ENCODE measurements around the gene C5orf22. TPM values are rescaled to one million over a fixed set of nuclear protein-coding genes. Genes with fewer than 3 reads are reported as not detected.
A peak's percentile ranks its signal among the peaks of the same experiment; 100 is the strongest.

The C5orf22 gene
- total and polyA plus RNA-seq, 2 of the 13 experiments (the other 11 are each of a cell fraction or from before 2014, with no cell fraction given): 14.0 to 21.5 TPM

- TF ChIP-seq AHDC1 (CRISPR knock-in tag; IDR thresholded peaks at IDR 0.05; ENCODE audit: borderline replicate concordance) (no peak), ZC3H13 (CRISPR knock-in tag; IDR thresholded peaks at IDR 0.05) (no peak), JARID2 (CRISPR knock-in tag; IDR thresholded peaks at IDR 0.05; ENCODE audit: insufficient replicate concordance) (no peak), ZNF782 (CRISPR knock-in tag; IDR thresholded peaks at IDR 0.05; ENCODE audit: borderline replicate concordance) (peak; percentile 61; the same call in 1 of the 2 replicates), SRF (IDR thresholded peaks at IDR 0.05; ENCODE audit: low read depth, low read length) (no peak), PHF20 (CRISPR knock-in tag; IDR thresholded peaks at IDR 0.05) (peak; percentile 84), ZNF546 (CRISPR knock-in tag; conservative IDR thresholded peaks at IDR 0.05) (0 out of 2 replicates have a peak, but pooled peaks have one; percentile 31), SNAI1 (CRISPR knock-in tag; IDR thresholded peaks at IDR 0.05; ENCODE audit: borderline replicate concordance) (no peak), ZNF446 (CRISPR knock-in tag; IDR thresholded peaks at IDR 0.05) (no peak), YEATS2 (CRISPR knock-in tag; IDR thresholded peaks at IDR 0.05; ENCODE audit: borderline replicate concordance) (peak; percentile 73), NKX3-1 (CRISPR knock-in tag; IDR thresholded peaks at IDR 0.05) (no peak), PRMT3 (CRISPR knock-in tag; IDR thresholded peaks at IDR 0.05; ENCODE audit: borderline replicate concordance, low read depth) (no peak), HNRNPL (IDR thresholded peaks at IDR 0.05; ENCODE audit: low read depth, low read length) (peak; percentile 41; the same call in 1 of the 2 replicates), RELA (CRISPR knock-in tag; IDR thresholded peaks at IDR 0.05) (no peak), CCAR2 (optimal IDR thresholded peaks at IDR 0.05; ENCODE audit: low read depth, low read length) (no peak), NFKB2 (CRISPR knock-in tag; IDR thresholded peaks at IDR 0.05; ENCODE audit: borderline replicate concordance) (no peak), RFX3 (CRISPR knock-in tag; IDR thresholded peaks at IDR 0.05) (no peak), SMYD3 (CRISPR knock-in tag; IDR thresholded peaks at IDR 0.05) (no peak)
- TF ChIP-seq, protein P1, sequence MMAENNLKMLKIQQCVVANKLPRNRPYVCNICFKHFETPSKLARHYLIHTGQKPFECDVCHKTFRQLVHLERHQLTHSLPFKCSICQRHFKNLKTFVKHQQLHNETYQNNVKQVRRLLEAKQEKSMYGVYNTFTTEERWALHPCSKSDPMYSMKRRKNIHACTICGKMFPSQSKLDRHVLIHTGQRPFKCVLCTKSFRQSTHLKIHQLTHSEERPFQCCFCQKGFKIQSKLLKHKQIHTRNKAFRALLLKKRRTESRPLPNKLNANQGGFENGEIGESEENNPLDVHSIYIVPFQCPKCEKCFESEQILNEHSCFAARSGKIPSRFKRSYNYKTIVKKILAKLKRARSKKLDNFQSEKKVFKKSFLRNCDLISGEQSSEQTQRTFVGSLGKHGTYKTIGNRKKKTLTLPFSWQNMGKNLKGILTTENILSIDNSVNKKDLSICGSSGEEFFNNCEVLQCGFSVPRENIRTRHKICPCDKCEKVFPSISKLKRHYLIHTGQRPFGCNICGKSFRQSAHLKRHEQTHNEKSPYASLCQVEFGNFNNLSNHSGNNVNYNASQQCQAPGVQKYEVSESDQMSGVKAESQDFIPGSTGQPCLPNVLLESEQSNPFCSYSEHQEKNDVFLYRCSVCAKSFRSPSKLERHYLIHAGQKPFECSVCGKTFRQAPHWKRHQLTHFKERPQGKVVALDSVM (CRISPR knock-in tag; IDR thresholded peaks at IDR 0.05): no peak
- TF ChIP-seq, protein P2, sequence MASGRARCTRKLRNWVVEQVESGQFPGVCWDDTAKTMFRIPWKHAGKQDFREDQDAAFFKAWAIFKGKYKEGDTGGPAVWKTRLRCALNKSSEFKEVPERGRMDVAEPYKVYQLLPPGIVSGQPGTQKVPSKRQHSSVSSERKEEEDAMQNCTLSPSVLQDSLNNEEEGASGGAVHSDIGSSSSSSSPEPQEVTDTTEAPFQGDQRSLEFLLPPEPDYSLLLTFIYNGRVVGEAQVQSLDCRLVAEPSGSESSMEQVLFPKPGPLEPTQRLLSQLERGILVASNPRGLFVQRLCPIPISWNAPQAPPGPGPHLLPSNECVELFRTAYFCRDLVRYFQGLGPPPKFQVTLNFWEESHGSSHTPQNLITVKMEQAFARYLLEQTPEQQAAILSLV (CRISPR knock-in tag; IDR thresholded peaks at IDR 0.05; ENCODE audit: borderline replicate concordance): peak; percentile 71; the same call in 1 of the 2 replicates
Measured at GRCh38 chr5:31531888-31532547, at the start of gene C5orf22, which contains the start of gene DROSHA (continued).
